Activated naive CD8-positive, alpha-beta T cell treated with anti-CD3 and anti-CD28 coated beads, Interleukin-2, amount 50 U/mL, for 16 hours (primary cell): Measurements from ENCODE around the gene DGCR8.

Source experiments
- DNase-seq: peaks from one replicate; pipeline ENCODE4 v3.0.0-alpha.2; 2020; ENCODE audit warnings: low read depth, low spot score

The DGCR8 gene

DNA sequence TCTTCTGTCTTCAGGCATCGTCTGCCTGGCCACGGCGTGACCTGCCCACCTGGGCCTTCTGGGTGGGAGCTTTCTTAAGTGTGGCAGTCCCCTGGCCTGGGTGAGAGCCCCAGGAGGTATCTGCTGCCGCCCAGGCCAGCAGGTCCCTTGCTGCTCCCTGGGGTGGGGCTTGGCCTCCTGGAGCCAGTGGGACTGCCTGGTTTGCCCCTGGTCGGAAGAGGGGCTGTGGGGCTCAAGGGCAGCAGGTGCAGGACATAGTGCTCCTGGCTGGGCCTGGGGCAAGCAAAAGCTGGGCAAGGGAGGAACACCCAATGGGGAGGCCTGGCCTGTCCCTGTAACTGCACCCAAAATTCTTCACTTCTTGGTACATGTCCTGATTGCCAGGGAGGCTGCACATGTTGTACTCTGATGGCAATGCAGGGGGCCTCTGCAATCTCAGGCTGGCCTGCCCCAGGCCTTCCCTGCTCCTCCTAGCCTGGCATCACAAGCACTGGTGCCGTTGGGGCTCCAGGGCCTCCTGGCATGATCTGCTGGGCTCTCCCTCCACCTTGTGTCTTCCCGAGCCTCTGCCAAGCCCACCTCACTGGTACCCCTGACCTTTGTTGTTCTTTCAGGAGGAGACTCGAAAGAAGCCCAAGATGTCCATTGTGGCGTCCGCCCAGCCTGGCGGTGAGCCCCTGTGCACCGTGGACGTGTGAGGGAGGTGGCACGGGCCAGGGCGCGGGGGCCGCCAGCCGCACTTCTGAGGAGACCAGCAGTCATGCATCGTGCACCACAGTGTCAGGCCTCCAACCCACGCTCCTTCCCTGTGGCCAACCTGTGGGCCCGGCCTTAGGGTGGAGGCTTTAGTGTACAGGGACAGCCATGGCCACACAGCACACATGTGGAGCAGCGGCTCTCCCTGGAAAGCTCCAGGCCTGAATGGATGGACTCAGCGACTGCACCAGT, 29.6 kb downstream of the DGCR8 start:
- DNase-seq: no peak

DNA sequence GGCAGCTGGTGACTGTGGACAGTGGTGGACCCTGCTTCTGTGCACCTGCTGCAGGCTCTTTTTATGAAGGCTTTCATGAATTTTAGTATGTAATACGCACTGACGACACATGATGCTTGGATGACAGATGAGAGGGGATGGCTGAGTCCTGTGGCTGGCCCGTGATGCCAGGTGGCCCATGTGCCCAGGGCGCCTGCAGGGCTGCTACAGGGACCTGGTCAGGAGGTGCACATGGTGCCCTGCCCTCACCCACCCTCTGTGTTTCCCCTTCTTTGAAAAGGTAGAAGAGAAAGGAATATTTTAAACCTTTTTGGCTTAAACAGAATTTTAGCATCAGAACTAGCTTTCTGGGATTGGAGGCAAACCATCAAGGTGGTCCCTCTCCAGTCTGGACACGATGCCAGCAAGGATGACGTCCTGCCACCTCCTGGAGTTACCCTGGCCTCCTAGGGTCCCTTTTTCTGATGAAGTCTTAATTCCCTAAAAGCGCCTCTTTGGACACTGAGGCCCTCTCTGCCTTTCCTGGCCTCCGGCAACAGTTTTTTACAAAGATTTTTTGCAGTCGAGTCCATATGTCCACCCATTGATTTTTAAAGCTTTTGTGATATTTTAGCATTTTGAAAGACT, 30.4 kb downstream of the DGCR8 start:
- no peak for DNase-seq

DNA sequence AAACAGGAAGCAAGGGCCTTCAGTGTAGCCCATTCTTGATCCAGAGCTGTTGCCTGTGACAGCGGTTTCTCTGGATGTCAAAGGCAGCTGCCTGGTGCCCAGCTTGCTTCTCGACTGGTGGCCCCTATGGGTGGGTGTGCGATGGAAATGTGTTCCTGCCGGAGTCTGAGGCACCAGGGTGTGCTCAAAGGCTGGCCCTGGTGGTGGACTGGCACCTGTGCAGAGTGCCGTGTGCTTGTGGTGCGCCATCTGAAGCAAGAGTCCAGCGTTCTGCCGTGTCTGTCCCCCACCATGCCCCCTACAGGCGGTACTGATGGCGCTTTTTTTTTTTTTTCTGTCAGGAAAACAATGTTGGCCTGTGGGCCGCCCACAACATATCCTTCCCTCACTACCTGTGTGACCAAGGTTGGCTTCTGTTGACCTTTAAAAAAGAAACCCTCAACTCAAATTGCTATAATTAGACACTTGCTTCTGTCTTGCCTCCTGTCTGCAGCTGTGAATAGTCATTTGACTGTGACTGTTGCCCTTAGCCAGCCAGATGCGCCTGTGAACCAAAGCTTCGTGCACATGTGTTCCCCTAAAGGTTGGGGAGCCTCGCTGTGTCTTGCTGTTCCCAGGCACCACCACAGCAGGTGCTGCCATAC, 31.1 kb downstream of the DGCR8 start:
- DNase-seq: no peak

DNA sequence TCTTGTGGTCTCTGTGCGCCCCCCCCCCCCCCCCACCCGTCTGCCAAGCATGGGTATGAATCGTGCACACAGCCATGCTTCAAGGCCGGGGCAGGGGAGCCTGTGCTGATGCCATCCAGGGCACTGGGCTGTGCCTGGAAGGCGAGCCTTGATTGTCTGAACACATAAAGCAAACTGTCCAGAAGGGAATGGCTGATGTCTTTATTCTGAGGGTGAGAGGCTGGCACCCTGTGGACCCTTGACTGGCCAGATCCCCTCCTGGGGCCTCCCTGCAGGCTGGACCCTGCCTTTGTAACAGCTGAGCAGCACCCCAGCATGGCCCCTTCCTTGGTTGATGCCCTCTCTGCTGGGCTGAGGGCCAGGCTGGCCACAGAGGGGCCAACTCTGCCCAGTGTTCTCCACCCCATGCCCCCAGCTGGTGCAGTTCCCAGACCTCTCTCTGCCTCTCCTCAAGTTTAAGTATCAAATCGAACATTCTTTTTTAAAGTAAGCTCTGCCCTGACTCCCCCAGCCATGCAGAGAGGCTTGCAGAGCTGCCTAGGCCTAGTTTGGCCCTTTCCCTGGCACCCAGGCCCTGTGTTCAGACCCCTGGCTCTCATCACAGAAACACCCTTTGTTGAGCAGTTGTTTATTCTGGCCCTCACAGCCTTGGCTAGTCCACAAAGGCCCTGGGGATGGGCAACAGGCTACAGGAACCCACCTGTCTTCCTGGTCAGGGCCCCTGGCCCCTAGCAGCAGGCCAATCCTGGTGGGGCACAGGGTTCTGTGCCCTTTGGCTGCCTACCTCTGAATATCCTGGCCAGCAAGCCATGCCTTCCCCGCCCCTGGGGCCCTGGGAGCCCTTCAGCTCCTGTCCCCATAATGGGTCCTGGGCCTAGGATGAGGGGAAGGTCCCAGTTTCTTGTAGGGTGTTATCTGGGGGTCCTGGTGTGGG, 31.9 kb downstream of the DGCR8 start:
- DNase-seq: no peak

DNA sequence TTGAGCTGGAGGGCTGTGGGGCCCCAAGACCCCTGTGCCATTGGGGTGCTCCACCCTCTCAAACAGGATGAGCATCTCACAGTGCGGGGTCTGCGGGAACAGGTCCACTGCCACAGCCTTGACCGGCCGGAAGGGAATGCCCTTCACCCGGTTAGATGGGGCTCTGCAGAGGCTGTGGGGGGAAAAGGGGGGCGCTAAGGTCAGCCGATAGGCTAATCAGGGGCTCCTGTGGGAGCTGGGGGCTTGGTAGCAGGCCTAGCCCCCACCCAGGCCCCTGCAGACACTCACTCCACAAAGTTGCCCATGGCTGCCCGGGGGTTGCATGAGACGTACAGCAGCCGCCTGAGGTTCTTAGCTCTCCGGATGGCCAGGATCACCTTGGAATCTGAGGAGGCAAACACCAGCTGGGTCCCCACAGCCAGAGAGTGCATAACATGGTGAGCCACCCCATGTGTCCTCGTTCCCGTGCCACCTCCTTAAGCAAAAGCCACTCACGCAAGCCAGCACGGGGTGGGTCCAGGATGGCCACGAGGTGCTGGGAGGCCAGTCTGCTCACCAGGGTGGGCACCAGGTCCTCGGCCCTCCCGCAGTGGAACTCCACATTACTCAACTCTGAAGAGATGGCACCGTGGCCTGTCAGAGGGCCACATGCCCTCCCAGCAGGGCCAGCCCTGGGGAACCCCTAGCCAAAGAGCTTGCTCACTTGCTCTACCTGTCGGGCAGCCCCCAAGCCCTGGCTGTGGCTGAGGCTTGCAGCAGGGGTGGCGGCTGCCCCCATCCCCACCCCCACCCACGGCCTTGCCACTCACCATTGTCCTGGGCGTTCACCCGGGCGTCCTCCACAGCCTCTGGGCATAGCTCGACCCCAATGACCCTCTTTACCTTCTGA, 32.8 kb downstream of the DGCR8 start:
- DNase-seq: no peak

DNA sequence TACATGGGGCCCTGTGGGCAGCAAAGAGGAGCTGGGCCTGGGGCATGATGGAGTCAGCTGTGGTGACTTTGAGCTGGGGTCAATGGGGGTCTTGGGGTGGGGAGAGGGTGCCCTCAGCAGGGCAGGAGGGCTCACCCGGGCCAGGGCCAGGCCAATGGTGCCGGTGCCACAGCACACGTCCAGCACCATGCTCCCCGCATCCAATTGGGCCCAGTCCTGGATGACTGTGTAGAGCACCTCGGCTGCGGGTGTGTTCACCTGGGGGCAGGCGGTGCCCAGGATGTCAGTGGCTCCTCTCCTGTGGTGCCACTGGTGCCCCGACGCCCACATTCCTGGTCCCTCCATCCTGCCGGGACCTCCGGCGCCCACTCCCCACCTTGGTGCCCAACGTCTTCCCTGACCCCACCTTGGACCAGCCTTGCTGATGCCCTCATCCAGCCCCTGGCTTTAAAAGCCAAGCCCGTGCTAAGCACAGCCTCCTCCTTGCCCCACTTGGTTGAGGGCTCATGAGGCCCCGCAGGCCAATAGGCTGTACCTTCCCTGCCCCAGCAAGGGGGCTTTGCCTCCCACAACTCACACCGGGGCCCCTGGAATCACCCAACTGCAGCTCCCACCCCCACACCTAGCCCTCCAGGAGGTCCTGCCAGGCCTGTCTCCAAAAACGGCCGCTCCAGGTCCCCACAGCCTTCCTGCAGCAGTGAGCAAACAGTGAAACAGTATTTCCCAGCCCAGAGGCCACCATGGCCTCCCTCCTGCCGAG, 33.7 kb downstream of the DGCR8 start:
- DNase-seq: no peak

DNA sequence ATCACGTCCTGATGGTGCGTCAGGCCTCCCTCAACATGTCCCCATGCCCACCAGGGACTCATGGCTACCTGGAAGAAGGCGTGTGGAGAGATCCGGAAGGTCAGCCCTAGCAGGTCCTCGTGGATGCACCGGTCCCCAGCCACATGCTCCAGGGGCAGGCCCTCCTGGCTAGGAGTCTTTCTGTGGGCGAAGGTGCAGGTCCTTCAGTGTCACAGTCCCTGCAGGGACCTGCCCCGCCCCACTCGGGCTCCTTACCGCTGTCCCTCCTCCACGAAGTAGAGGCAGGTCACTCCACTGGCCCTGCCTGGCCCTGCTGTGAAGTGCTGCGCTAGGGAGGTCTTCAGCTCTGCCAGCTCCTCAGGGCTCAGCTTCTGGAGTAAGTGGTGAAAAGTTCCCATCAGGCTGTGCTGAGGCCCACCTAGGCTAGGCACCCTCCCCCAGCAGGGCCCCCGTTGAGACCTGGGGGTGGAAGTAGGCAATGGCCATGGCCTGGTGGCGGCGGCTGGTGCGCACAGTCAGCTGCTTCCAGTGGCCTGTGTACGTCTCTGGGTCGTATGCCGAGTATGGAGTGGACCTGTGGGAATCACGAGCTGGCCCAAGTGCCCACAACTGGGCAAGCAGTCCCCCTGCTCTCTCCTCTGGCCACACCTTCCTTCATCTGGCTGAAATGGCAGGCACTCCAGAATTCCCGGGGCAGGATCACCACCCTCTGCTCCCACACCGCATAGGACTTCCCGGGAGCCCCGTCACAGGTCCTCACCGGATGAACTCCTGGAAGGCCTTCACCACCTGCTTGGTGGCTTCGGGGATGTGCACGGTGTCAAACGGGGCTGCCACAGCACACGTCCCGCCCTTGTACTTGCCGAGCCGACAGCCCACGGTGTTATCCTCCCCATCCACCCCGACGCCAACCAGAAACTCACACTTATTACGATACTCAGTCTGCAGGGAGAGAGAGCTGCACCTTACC, 34.8 kb downstream of the DGCR8 start:
- DNase-seq: no peak

DNA sequence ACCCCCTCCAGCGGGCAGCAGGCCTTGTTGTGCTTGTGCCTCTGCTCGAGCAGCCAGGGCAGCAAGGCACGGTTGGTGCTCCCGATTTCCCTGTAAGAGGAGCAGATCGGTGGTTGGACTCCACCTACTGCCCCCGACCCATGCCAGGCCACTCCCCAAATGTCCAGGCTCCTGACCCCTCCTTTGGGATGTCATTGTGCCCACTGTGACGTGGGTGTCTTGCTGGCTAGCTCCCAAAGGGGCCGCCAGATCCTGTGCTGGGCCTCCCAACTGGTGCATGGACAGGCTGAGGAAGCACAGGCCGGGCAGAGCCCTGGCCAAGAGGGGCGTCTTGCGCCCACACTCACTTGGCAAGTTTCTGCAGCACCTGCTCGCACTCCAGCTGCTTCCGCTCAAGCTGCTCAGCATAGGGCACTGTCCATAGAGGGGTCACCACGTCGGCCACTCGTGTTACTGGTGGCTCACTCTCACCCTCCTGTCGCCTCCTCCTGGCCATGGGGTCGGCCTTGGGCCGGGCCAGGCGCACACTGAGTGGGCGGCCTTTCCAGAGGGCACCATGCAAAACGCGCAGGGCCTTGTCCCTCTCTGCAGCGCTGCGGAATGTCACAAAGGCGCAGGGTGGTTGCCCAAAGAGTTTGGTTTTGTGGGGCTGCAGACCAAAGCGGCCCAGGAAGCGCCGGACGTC, 35.8 kb downstream of the DGCR8 start, which contains the start of gene RANBP1:
RANBP1 (plus strand) TSS at position 414 of the 685 bp plus-strand sequence; CDS start at position 495, 81 bp downstream.
- no peak for DNase-seq

DNA sequence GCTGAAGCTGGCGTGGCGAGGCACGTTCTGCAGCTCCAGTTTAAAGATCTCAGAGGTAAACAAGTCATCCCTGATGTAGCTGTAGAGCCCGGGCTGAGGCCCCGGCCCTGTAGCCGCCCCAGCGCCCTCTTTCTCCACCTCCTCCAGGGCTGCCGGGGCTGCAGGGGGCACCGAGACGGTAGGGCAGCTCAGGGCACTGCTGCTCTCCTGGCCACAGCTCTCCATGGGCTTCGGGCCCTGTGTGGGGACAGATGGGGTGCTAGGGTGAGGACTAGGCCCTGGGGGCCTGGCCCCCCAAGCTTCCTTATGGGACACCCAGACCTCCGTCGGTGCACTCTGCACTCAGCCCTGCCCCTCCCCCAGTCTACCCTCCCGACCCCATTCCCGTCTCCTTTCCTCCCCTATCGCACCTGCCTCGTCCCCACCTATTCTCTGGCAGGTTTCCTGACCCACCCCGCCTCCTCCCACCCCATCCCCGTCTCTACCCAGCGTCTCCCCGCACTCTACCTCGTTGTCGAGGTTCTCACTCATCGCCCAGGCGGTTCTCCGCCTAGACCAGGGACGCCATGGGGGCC, 36.4 kb downstream of the DGCR8 start:
- DNase-seq: no peak

DNA sequence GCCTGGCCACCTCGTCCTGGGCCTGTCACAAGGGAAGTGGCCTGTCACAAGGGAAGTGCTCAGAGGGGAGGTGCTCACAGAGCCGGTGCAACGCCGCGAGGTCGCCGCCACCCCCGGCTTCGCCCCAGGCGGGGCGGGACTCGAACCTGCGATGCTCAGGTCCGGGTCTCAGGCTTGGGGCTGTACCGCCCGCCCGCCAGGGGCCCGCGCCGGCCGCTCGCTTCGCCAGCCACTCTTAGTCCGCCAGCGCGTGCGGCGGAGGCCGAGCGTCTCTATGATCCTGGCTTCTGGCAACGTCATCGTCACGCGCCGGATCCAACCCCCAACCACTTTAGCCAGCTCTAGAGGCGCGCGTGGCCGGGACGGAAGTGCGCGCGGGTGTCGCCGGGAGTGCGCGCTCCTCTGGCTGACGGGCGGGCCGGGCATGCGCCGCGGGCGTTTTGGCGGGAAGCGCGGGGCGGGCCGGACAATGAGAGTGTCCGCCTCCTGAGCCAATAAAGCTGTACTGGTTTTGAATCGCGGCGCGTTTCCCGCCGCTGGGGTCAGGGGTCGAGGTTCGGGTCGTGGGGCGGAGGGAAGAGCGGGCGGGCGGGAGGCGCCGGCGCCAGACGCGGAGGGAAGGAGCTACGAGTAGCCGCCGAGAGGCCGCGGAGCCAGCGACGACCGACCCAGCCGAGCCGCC, 37.1 kb downstream of the DGCR8 start, which contains the start of gene TRMT2A:
TRMT2A (minus strand) TSS at position 276 of the 682 bp plus-strand sequence. CDS start 320 bp downstream, outside the sequence.
- peak; percentile 92 for DNase-seq

DNA sequence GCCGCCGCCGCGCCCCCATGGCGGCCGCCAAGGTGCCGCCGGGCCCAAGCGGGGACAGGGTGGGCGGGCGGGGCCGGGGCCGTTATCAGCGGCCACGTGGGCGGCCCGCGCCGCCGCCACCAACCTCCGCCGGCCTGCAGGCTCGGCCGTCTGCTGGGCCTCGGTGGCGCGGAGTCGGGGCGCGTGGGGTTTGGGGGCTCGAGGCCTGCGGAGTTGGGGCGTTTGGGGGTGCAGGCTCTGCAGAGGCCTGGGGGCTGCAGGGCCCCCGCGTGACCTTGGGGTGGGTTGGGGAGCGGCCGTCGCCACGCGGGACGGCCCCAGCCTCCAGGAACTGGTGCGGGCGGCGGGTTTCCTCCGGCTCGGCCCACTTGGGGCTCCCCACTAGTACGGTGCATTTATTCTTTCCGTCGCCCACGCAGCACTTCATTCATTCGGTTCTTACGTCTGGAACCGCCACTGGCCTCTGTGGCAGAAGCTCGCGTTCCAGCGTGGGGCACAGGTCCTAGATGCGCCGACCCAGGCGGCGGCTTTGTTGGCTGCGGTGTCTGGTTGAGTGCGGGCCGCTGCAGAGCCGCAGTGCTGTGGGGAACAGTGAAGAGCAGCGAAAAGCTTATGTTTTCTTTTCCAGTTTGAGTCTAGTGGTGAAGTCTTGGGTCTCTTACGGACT, 37.7 kb downstream of the DGCR8 start:
- peak; percentile 58 for DNase-seq

DNA sequence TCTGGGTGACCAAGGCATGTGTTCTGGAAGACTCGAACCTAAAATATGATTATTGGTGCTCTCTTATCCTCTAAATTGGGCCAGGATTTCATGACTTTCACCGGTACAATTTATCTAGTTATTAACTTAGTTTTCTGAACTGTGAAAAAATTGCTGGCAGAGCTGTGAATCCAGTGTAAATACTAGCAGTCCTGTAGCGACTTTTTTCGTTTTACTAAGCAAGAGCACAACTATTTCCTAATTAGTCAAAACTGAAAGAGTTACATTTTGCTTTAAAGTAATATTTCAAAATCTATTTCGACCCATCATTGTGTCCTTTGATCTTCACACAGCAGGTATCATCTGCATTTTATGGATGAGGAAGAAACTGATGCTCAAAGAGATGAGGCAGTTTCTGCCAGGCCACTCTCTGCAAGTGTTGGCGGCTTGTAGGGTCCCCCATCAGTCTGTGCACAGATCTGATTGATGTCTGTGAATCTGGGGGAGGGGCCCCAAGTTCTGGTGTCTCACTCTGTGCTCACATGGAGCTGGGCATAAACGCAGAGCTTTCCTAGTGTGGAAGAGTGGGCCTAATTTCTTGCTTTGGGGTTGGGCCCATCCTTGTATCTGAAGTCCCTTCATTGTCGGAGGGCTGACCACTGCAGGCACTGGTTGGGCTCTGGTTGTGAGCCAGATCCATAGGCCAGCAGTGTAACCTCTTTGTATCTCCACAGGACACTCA, 38.4 kb downstream of the DGCR8 start:
- DNase-seq: no peak

DNA sequence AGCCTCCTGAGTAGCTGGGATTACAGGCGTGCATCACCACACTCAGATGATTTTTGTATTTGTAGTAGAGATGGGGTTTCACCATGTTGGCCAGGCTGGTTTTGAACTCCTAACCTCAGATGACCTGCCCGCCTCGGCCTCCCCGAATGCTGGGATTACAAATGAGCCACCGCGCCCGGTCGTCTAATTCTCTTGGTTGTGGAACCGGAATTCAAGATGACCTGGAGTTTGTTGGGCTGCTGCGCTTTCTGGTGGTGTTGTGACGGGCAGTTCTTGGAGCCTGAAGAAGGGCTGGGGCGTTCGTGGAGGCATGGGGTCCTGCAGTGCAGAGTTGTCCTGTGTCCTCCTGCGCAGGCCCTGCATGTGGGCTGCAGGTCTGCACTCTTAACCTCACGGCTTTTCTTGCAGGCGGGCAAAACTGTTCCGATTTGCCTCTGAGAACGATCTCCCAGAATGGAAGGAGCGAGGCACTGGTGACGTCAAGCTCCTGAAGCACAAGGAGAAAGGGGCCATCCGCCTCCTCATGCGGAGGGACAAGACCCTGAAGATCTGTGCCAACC, 41.9 kb downstream of the DGCR8 start:
- DNase-seq: no peak

DNA sequence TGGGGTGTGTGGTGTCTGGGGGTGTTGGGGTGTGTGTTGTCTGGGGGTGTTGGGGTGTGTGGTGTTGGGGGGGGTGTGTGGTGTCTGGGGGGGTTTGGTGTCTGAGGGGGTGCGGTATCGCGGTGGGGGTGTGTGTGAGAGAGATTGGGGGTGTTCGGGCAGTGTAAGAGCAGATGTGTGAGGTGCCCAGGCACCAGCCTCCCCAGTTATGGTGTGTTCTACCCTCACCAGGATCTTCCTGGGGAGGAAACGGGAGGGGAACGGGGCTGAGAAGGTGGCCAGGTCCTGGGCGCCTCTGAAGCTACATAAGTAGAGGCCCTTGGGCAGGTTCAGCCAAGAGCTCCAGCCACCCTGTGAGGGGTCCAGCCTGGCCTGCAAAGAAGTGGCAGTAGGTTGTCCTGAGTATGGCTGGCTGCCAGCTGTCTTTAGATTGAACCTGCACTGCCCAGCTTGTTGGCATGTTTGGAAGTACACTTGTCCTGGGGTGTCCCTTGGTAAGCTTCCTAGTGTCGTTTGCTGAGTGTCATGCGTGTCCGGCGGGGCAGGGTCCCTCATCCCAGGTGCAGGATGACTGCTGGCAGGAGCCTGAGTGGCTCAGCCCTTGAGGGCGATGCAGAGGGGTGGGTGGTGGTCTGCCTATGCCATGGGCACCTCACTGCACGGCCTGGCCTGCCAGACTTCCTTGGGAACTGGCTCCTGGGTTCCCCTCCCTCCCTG, 43.5 kb downstream of the DGCR8 start:
- DNase-seq: no peak
